GM21423 (cell line): ENCODE data around the gene SCN8A.

Experiments used
- ATAC-seq: cut with Tn5 transposase; IDR thresholded peaks from one replicate; pipeline ENCODE4 v1.9.1; 2021; ENCODE audit warnings: mild to moderate bottlenecking, moderate library complexity; ENCODE audit not compliant: unreplicated experiment

The SCN8A gene

DNA sequence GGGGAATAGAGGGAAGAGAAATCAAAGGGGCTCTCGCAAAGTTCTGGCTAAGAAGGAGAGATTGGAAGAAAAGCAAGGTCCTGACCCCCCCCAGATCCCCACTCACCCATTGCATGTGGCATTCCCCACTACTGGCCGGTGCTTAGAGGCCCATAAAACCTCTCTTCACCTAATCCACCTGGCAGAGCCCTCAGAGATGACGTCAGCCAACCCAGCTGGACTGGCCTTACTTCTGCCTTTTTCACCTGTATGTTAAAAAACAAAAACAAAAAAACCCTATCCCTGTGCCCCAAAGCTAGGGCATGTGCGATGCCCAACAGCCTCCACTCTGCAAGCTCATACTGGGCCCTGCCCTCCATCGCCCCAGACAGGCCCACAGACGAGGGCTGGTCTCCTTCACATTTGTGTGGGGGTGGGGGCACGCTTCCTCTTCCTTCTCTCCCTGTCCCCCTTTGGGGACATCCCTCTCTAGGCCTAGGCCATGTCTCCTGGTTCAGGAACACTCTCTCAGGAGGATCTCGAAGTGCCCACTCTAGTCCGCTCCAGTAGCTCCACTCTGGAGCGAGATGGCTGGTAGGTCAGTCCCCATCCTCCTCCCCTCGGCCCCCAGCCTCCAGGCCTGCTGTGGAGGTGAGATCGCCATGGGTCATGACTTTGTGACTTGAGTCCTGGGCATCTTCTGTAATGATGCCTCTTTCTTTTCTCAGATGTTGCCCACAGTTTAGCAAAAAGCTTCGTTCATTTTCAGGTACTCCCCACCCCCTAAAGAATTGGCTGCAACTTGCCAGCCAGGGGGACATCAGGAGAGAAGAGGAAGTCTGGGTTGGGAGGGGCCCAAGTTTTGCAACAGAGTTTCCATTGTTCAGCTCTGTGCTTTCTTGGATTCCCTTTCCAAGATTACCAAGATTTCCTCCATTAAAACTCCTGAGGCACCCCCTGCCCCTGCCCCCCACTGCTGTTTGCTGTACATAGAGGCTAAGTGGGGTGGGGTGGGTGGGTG, 220.5 kb downstream of the SCN8A start:
- ATAC-seq = no peak

DNA sequence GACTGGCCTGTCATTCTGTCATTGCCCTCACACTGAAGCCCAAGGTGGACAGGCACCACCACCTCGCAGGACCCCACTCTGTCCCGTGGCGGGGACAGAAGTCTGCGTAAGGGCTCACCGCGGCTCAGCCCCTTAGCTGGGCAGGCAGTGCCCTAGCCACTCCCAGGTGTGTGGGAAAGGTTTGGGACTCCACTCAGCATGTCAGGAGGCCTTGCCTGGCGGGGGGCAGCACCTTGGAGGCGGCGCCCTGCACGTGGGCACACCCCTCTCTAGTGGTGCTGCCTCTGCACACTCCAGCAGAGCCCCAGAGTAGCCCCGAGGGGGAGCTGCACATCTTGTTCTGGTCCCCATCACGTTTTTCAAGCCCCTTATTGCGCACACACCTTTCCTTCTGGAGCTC, 221.8 kb downstream of the SCN8A start:
- no peak for ATAC-seq

DNA sequence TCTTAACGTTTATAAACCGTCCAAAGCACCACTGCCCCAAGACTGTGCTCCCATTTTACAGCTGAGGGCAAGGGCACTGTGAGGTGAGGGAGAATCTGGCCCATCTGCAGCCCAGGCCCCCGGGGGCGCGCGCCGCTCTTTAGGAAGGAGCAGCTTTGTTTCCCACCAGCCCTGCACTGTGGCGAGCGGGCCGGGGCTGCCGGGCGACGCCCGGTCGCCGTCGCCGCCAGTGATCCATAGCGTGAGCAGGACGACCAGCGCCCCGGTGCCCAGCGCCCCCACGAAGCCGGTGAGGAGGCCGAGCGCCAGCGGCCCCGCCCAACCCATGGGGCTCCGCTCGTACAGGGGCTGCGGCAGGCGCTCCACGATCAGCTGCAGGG, 222.9 kb downstream of the SCN8A start:
- ATAC-seq = no peak

DNA sequence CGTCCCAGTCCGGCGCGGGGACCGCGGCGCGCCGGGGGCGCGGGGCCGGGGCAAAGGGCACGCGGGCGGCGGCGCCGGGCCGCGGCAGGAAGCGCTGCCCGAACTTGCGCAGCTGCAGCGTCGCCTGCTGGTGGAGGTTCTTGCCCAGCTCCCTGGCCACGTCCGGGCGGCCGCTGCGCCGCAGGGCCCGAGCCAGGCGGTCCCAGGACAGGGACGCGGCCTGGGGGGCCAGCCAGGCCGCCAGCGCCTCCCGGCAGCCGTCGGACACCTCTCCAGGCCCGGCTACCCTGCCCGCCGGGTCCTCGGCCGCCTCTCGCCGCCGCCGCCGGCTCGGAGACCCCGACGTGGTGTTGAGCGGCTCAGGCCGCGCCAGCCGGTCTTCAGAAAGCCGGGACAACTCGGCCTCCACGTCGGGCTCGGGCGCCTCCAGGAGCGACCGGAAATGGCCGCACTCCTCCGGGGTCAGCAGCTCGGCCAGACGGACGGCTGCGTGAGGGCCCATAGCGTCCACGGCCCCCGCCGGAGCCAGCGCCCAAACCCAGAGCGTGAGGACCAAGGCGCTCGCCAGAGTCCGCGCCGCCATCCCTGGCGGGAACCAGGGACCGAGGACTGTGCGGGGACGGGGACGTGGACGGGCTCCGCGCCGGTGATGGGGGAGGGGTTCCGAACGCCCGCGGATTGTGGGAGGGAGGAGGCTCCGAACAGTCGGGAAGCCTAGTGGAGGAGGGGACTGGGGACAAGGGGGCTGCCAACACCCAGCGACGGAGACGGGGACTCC, 223.5 kb downstream of the SCN8A start:
- ATAC-seq = no peak

DNA sequence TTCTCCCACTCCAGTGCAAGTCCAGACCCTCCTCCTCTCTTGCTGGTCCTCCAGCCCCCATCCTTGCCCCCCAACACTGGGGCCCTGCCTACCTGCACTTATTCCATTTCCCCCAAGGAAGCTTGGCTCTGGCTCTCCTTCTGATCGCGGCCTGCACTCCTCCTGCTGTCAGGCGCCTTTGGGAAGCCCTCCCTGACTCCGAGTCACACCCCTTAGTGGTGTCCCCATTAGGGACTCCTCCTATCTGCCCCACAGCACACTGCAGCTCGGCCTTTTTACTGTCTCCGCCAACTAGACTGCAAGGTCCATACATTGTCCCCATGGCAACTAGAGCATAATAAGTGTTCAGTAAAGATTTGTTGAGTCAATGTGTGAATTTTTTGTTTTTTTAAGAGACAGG, 224.5 kb downstream of the SCN8A start:
- no peak for ATAC-seq

DNA sequence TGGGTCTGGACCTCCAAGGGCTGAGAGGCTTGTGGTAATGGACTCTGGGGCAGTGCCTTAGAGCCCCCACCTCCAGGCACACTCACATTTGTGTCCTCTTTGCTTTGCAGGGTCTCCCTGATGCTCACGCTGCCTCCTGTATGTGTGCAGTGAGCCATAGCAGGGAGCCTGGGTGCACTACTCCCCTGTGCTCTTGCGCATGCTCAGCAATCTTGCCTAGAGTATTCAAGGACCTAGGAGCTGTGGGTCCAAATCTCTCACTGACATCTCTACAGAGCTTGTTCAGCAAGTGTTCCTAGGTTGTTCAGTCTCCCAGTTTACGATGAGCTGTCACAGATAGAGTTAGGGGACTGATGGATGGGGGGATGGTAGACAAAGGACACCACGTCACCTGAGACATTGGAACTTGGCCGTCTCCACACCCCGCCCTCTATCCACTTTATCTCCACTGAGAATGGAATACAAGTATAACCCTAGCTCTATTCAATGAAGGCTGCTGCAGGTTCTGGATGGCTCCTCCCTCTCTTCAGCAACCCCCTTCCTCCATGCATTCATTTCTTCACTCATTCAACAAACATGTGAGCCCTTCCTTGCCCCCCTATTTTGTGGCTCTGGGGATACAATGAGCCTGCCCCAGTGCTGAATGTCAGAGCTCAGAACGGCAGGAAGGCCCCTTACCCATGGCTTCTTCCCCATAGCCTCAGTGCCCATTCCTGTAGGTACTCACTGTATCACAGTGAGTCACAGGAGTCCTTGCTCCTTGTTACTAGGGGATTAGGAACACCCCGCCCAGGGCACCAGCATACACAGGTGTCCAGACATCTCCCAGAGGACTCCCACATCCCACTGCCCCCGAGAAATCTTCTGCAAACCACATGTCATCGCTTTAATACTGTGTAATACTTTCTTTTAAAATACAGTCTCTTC, 226.3 kb downstream of the SCN8A start:
- ATAC-seq = no peak

DNA sequence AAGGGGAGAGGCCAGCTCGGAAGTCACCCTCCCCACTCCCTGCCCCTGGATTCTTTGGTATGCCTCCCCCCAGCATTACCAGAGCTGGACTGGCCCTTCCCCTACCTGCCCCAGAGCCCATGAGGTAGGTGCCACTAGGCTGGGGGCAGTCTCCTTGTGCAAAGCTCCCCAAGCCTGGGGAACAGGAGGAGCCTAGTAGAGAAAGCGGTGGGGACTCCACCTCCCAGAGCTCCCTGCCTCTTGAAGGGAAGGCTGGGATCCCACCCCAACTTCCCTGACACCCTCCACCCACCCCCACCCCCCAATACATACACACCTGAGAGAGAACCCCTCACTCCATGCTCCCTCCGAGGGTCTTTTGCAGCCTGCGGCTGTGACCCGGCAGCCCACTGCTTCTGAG, 227.1 kb downstream of the SCN8A start:
- ATAC-seq = no peak

DNA sequence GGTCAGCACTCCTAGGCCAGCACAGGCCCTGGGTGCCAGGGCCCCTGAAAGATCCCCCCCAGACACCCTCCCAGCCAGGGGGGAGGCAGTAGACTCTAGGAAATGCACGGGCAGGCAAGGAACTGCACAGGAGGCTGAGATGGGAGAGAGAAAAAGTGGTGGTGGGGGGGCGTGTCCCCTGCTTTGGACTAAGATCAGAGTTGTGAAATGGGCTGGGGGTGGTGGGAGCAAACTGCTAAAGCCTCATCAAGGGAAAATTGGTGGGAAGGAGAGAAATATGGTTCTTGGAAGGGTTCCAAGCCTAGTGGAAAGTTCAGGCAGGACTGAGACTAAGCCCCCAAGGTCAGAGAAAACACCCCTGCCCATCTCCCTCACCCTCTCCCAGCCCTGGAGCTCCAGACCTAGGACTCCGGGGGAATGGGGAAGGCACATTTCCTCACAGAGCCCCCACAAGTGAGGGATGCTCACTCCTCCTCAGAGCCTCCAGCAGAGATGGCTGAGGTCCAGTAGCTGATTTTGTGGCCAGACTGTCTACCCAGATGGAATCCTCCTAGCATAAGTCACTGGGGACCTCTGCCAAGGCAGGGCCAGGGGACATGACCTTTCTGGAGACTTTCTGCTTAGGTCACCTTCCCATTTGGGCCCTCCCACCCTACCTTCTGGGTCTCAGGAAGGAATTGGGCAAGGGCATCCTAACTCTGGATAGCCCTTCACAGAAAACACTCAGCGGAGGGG, 227.7 kb downstream of the SCN8A start:
- ATAC-seq = no peak

DNA sequence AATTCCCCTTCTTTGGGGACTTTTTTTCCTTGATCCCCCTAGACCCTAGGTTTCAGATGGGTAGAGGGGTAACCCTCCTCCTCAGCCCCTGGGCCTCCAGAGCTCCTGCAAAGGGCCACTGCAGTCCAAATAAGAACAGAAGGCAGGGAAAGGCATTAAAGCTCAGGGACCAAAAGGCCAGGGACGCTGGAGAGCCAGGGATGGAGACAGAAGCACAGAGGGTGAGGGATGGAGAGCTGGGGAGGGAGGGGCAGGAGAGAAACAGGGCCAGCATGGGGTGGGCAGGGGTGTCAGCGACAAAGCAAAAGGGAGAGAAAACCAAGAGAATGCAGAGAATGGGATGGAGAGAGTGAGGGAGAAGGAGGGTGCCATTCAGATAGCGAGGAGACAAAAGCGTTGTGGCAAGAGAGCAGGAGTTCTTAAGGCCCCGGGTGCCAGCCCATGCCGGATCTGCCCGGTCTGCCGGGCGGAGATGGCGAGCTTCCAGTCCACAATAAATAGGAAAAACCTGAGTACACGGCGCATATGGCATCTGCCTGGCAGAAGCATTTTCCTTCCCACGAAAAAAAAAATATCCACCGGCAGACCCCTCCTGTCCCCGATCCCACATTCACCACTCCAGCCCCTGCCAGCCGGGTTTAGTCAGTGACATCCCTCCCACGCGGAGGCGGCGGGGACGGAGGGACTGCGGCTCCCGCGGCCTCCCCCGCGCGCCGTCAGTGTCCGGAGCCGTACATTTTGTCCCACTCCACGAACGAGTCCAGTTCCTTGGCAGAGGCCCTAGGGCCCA, 228.9 kb downstream of the SCN8A start:
- ATAC-seq = no peak

DNA sequence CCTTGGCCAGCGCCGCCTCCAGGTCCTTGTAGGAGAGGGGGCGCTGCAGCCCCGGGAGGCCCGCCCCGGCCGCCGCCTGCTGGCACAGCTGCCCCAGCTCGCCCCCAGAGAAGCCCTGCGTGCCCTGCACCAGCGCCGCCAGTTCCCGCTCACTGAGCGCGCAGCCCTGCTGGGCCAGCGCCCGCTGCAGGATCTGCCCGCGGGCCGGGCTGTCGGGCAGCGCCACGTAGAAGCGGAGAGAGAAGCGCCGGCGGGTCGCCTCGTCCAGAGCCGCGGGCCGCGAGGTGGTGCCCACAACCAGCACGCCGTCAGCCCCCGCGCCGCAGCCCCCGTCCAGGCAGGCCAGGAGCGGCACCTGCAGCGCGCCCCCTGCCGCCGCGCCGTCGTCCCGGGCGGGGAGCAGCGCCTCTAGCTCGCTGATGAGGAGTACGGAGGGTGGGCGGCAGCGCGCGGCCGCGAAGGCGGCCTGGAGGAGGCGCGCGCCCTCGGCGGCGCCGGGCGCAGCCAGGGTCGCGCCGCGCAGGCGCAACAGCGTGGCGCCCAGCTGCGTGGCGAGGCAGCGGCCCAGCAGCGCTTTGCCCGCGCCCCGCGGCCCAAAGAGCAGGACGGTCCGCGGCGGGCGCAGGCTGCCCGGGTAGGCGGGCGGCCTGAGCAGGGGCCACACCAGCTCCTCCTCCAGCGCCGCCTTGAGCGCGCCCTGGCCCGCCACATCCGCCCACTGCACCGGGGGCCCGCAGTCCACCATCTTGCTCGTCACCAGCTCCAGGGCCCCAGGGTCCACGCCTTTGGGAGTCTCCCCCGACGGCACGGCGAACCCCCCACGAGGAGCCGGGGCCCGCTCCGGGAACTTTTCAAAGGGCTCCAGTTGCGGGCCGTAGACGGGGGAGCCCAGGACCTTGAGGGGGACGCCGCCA, 229.8 kb downstream of the SCN8A start:
- ATAC-seq = no peak

DNA sequence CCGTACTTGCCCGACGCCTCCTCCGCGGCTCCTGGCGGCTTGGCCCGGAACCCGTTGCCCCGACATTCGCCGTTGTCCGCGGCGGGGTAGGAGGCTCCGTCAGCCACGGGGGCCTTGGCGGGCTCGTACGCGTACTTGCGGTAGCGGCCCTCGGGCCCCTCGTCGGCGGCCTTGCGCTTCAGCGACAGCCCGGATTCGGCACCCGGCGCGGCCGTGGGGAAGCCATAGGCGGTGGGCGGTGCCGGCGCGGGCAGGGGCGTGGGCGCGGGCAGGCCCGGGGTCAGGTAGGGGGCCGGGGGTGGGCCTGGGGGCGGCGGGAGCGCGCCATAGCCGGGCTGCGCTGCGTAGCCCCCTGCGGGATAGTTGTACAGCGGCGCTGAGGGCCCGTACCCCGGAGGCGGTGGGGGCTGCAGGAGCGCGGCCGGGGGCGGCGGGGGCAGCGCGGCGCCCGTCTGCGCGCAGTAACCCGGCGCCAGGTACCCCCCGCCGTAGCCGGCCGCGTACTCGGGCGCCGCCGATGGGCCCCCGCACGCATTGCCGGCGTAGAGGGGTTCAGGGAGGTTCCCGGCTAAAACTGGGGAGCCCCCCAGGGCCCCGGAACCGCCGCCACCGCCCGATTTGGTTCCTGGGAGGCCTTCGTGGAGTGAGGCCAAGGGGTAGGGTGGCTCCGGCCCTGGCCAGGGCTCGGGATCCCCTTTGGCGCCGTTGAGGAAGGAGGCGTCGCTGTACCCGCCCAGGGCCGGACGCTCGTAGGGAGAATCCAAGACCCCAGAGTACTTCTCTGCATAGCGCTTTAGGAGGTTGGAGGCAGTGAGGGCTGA, 230.6 kb downstream of the SCN8A start:
- no peak for ATAC-seq

DNA sequence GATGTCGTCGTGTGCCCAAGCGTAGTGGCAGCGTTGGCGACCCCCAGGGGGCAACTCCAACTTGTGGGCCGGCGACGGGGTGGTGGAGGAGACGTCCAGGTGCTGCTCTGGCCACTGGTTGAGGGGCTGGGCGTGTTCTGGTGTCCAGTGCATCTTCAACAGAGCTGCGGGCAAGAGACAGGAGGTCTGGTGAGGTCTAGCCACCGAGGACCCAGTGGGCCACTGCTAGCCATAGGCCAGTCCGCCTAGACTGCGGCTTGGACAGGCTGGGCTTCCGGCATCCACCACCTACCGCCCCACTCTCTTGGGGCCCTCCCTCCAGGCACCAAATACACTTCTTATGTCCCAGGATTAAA, 231.2 kb downstream of the SCN8A start:
- no peak for ATAC-seq

DNA sequence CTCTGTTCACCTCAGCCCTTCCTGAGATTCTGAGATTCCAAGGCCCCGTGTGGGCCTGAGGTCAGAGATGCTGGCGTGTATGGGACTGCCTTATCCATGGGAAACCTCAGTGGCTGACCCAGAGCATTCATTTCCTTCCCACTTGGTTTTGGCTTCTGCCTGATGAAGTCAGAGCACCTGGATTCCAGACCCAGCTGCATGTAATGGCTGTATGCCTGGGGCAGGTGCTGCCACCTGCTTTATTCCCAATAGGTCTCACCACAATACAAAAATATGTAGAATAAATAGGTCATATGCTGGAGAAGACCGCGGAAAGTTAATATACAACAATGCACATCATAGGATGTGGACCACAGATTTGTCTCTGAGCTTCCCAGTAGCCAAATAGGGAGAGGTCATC, 231.9 kb downstream of the SCN8A start:
- ATAC-seq = no peak

DNA sequence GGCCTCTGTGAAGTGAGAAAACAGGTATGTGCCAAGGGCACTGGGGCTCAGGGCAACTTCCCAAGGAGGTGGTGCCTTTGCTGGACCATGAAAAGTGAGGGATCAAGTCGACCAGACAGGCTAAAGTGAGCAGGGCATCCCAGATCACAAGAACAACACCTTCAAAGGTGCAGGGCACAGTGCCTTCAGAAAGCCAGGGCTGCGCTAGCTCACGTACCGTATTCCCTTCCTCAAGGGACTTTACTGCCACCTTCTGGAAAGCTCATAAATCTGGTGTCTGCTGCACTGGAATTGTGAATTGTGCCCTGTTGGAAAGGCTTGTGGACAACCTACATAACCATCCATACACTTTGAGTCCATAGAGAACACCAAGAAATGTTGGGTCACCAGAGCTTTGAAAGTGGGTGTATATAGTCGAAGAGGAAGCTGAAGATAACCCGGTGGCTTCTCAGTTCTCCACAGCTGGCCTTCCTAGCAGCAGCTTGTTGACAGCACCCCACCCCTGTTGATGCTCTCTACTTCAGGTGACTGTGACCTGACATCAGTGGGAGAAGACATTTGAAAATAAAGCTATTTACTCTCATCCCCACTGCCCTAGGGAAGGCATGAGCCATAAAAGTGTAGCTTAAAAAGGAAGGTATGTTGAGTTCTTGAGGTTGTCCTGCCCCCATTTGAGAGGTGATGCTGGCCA, 233.0 kb downstream of the SCN8A start:
- ATAC-seq = no peak

DNA sequence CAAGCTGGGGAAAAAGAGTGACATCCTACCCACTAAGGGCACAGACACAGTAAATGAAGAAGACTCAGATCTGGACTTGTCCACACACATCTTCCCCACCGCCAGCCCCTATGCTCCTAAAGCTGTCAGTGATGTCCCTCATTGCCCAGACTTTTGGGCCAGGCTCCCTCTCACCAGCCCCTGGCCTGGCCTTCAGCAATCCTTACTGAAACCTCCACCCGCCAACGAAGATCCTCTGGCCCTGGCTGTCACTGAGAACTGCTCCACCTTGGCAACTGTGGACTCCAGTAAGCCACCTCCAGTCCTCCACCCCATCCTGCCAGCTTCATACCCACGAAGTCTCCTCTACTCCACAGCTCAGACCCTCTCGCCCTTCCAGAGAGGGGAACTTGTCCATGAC, 234.2 kb downstream of the SCN8A start:
- no peak for ATAC-seq

DNA sequence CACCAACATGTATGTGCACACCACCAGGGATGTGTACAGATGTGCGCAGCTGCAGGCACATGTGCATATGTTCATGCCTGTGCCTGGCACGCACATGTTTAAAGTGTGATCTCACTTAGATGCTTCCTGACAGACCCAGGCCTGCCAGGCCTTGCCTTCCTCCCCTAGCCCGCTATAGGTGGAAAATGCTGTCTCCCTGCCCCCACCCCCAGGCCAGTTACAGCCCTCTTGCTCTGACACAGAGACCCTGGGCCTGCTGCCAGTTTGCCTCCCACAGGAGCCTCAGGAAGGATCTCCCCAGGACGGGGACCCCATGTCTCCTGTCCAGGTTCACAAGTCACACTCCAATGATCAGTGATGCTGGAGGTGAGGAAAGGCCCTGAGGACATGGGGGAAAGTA, 235.8 kb downstream of the SCN8A start:
- no peak for ATAC-seq
